SK-N-SH (cell line): ENCODE data around the gene EIF4E2. TPM values are rescaled to one million over a fixed set of nuclear protein-coding genes. Genes with fewer than 3 reads are reported as not detected.

Experiments
- CTCF ChIA-PET: fragments of 300-600, 350-600 bp; formaldehyde crosslinking; extraction: SDS; loops from one replicate; lab custom pipeline; 2021; lab: Yijun Ruan, JAX
- POLR2A ChIA-PET: fragments of 350-600 bp; sonication (Branson Sonifier 250); formaldehyde crosslinking; extraction: SDS; loops from one replicate; lab custom pipeline; 2020; ENCODE audit warnings: antibody characterized with exemption, inconsistent platforms; lab: Yijun Ruan, JAX
- DNase-seq: peaks from one replicate; pipeline ENCODE4 v3.0.0; 2012
- H2AFZ ChIP-seq: fragments of 200-600 bp; sonication (generic); 2 replicates; pipeline ENCODE4 v1.8.1; 2016; ENCODE audit warnings: antibody characterized with exemption, mild to moderate bottlenecking, low read depth
- H3F3A ChIP-seq: fragments of 200-600 bp; sonication (generic); replicated peaks from 2 replicates; pipeline ENCODE3; 2016; ENCODE audit warnings: antibody characterized with exemption, mild to moderate bottlenecking; ENCODE audit not compliant: insufficient read depth
- H3K27ac ChIP-seq, 2 experiments: fragments of 200-500 bp in 1 of 2; fragments of 200-600 bp in 1 of 2; sonication (Bioruptor generic) in 1 of 2; sonication (generic), shearing (Covaris generic) in 1 of 2; 2 replicates each; pipeline versions ENCODE4 v1.5.1 to v1.6.1; 2014 to 2016; ENCODE audit warnings: low read depth in 2 of 2, inconsistent platforms in 1 of 2, low read length in 1 of 2, mild to moderate bottlenecking in 1 of 2, mixed read lengths in 1 of 2
- H3K27me3 ChIP-seq: fragments of 200-600 bp; sonication (generic), shearing (Covaris generic); 2 replicates; pipeline ENCODE4 v1.6.1; 2016; ENCODE audit warnings: mixed run types; ENCODE audit not compliant: insufficient read depth
- H3K36me3 ChIP-seq, 2 experiments: fragments of 200-500 bp in 1 of 2; fragments of 200-600 bp in 1 of 2; sonication (Bioruptor generic) in 1 of 2; sonication (generic) in 1 of 2; replicated peaks in 1 of 2; 2 replicates each; pipeline versions ENCODE3 to v1.5.1; 2014 to 2016; ENCODE audit warnings: low read length in 1 of 2, mild to moderate bottlenecking in 1 of 2; ENCODE audit not compliant: insufficient read depth in 2 of 2, control insufficient read depth in 1 of 2
- H3K4me1 ChIP-seq, 2 experiments: fragments of 200-500 bp in 1 of 2; fragments of 200-600 bp in 1 of 2; sonication (Bioruptor generic) in 1 of 2; sonication (generic), shearing (Covaris generic) in 1 of 2; 2 replicates each; pipeline versions ENCODE4 v1.5.1 to v1.6.1; 2014 to 2016; ENCODE audit warnings: low read depth in 1 of 2, low read length in 1 of 2, mixed run types in 1 of 2; ENCODE audit not compliant: insufficient read depth in 2 of 2, control insufficient read depth in 1 of 2
- H3K4me2 ChIP-seq: fragments of 200-600 bp; sonication (generic), shearing (Covaris generic); 2 replicates; pipeline ENCODE4 v1.6.1; 2017; ENCODE audit warnings: mixed run types
- H3K4me3 ChIP-seq, 2 experiments: fragments of 200-500 bp in 1 of 2; fragments of 200-600 bp in 1 of 2; sonication (Bioruptor generic) in 1 of 2; sonication (generic), shearing (Covaris generic) in 1 of 2; 2 replicates each; pipeline versions ENCODE4 v1.5.1 to v1.8.1; 2014 to 2016; ENCODE audit warnings: low read depth in 2 of 2, inconsistent platforms in 1 of 2, low read length in 1 of 2, mild to moderate bottlenecking in 1 of 2, mixed read lengths in 1 of 2, moderate library complexity in 1 of 2
- H3K79me2 ChIP-seq: fragments of 200-600 bp; sonication (generic); 2 replicates; pipeline ENCODE4 v1.8.1; 2017; ENCODE audit warnings: mild to moderate bottlenecking; ENCODE audit not compliant: insufficient read depth
- H3K9ac ChIP-seq: fragments of 200-600 bp; sonication (generic); 2 replicates; pipeline ENCODE4 v1.6.1; 2017; ENCODE audit warnings: mixed run types
- H3K9me2 ChIP-seq: fragments of 200-600 bp; sonication (generic); 2 replicates; pipeline ENCODE4 v1.6.1; 2017; ENCODE audit warnings: mixed run types
- H3K9me3 ChIP-seq: fragments of 200-600 bp; sonication (generic); 2 replicates; pipeline ENCODE4 v1.6.1; 2017; ENCODE audit warnings: mixed run types, mild to moderate bottlenecking, moderate library complexity
- H4K20me1 ChIP-seq: fragments of 200-600 bp; sonication (generic); 2 replicates; pipeline ENCODE4 v1.6.1; 2017; ENCODE audit warnings: mild to moderate bottlenecking, mixed run types; ENCODE audit not compliant: insufficient read depth
- FOXJ3 ChIP-seq: sonication (generic); formaldehyde crosslinking; IDR thresholded peaks from 2 replicates; pipeline ENCODE4 v1.5.1; 2020; ENCODE audit warnings: mild to moderate bottlenecking, missing genetic modification reagents
- JUND ChIP-seq: IDR thresholded peaks from 2 replicates; pipeline ENCODE4 v1.4.0; 2012
- MXI1 ChIP-seq: IDR thresholded peaks from 2 replicates; pipeline ENCODE4 v1.6.1; 2012; ENCODE audit warnings: mild to moderate bottlenecking, low read depth, low read length, improper control_type of control experiment
- RCOR1 ChIP-seq: fragments of 150-350 bp; IDR thresholded peaks from 2 replicates; pipeline ENCODE4 v1.6.1; 2017; ENCODE audit warnings: antibody characterized with exemption, low read length
- RFX5 ChIP-seq: IDR thresholded peaks from 2 replicates; pipeline ENCODE4 v1.6.1; 2012; ENCODE audit warnings: mild to moderate bottlenecking, improper control_type of control experiment, low read length
- SIN3A ChIP-seq: IDR thresholded peaks from 2 replicates; pipeline ENCODE4 v1.6.1; 2012; ENCODE audit warnings: low read depth, mild to moderate bottlenecking, low read length, moderate library complexity, borderline replicate concordance
- TEAD4 ChIP-seq: IDR thresholded peaks from 2 replicates; pipeline ENCODE4 v1.4.0; 2012; ENCODE audit warnings: mild to moderate bottlenecking, borderline replicate concordance; ENCODE audit not compliant: insufficient read depth
- YY1 ChIP-seq: IDR thresholded peaks from 2 replicates; pipeline ENCODE4 v1.4.0; 2012; ENCODE audit warnings: low read depth, mild to moderate bottlenecking
- WGBS: methylation state at CpG from one replicate; pipeline ENCODE4 v1.1.6; 2017; ENCODE audit warnings: low lambda C conversion rate; 5-methylcytosine and 5-hydroxymethylcytosine counted together
- polyA plus RNA-seq, 3 experiments: library from polyadenylated mRNA; depleted of rRNA; stranded (reverse); fragments of >200 nt; gene quantifications; 2 replicates each; pipeline ENCODE4 v1.2.3, GENCODE V29; 2012
- TF ChIP-seq, protein P1 (sequence below): fragments of 150-350 bp; IDR thresholded peaks from 2 replicates; pipeline ENCODE4 v1.6.1; 2017; ENCODE audit warnings: antibody characterized with exemption, low read length, low read depth, borderline replicate concordance
- TF ChIP-seq, protein P2 (sequence below): IDR thresholded peaks from 2 replicates; pipeline ENCODE4 v1.4.0; 2012; ENCODE audit warnings: low read depth
- TF ChIP-seq, protein P3 (sequence below): IDR thresholded peaks from 2 replicates; pipeline ENCODE4 v1.4.0; 2012; ENCODE audit warnings: low read depth, borderline replicate concordance
- TF ChIP-seq, protein P4 (sequence below): IDR thresholded peaks from 2 replicates; pipeline ENCODE4; 2012

Gene EIF4E2
- polyA plus RNA-seq, 1 of the 3 experiments (the other 2 are of a cell fraction), result 29.1 TPM

DNA sequence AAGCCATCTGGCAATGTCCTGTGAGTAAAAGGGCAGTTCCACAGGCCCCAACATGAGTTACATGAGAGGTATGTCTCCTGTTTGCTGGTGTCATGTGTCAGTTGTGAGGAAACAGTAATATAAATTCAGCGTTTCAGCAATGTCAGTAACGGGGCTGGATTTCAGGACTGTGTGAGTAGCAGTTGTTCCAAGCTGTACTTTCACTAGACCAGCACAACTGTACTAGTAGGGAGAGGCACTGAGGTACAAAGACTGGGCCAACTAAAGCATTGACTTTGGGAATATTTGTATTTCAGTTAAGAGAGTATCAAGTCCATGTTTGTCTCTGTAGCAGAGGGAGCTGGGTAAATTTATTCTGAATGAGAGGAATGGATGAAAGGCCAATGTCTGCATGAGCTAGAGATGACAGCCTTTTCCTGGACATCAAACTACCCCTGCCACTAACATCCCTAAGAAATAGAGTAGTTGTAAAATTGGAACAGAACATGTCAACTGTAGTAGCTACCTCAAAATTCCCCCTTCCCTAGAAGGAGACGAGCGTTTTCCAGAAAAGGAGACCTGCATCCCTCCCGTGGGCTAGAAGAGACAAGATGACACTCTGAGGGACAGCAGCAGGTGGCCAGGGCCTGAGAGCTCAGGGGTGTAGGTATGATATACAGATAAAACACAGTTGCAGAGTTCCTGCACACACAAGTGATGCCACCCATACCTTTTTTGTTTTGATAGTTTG lies 24.4 kb downstream of the EIF4E2 start:
- H3K36me3 ChIP-seq, result peaks cover 39 to 48% of the 10 kb centered on the region in 2 experiments
- H3F3A ChIP-seq, result no peaks in the 10 kb centered on the region
- H2AFZ ChIP-seq, result no peak overlapping the region
- no peaks in the 10 kb centered on the region for H3K79me2 ChIP-seq
- 88% methylated on average over 5 of the region's 5 CpGs for WGBS
- ChIA-PET POLR2A (no interaction called here), CTCF (no interaction called here)
- no peaks in the 10 kb centered on the region for H3K9me3 ChIP-seq
- no peak for DNase-seq
- TF ChIP-seq FOXJ3 (CRISPR knock-in tag), result no peak
- TF ChIP-seq YY1, result no peak
- TF ChIP-seq, protein P1, sequence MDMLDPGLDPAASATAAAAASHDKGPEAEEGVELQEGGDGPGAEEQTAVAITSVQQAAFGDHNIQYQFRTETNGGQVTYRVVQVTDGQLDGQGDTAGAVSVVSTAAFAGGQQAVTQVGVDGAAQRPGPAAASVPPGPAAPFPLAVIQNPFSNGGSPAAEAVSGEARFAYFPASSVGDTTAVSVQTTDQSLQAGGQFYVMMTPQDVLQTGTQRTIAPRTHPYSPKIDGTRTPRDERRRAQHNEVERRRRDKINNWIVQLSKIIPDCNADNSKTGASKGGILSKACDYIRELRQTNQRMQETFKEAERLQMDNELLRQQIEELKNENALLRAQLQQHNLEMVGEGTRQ, result no peak
- TF ChIP-seq RCOR1, result no peak
- TF ChIP-seq, protein P2, sequence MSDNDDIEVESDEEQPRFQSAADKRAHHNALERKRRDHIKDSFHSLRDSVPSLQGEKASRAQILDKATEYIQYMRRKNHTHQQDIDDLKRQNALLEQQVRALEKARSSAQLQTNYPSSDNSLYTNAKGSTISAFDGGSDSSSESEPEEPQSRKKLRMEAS, result no peak
- TF ChIP-seq JUND, result no peak
- no peak for TF ChIP-seq RFX5
- TF ChIP-seq SIN3A, result no peak
- TF ChIP-seq, protein P3, sequence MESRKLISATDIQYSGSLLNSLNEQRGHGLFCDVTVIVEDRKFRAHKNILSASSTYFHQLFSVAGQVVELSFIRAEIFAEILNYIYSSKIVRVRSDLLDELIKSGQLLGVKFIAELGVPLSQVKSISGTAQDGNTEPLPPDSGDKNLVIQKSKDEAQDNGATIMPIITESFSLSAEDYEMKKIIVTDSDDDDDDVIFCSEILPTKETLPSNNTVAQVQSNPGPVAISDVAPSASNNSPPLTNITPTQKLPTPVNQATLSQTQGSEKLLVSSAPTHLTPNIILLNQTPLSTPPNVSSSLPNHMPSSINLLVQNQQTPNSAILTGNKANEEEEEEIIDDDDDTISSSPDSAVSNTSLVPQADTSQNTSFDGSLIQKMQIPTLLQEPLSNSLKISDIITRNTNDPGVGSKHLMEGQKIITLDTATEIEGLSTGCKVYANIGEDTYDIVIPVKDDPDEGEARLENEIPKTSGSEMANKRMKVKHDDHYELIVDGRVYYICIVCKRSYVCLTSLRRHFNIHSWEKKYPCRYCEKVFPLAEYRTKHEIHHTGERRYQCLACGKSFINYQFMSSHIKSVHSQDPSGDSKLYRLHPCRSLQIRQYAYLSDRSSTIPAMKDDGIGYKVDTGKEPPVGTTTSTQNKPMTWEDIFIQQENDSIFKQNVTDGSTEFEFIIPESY, result no peak
- TF ChIP-seq, protein P4, sequence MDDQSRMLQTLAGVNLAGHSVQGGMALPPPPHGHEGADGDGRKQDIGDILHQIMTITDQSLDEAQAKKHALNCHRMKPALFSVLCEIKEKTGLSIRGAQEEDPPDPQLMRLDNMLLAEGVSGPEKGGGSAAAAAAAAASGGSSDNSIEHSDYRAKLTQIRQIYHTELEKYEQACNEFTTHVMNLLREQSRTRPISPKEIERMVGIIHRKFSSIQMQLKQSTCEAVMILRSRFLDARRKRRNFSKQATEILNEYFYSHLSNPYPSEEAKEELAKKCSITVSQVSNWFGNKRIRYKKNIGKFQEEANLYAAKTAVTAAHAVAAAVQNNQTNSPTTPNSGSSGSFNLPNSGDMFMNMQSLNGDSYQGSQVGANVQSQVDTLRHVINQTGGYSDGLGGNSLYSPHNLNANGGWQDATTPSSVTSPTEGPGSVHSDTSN, result no peak
- TF ChIP-seq TEAD4, result no peak
- H3K27me3 ChIP-seq, result no peaks in the 10 kb centered on the region
- H3K4me2 ChIP-seq, result no peak overlapping the region
- no peaks in the 10 kb centered on the region for H3K9me2 ChIP-seq
- no peak overlapping the region for H3K9ac ChIP-seq
- H3K4me1 ChIP-seq, result 0 out of 4 replicates have a peak, but pooled peaks cover 0 to 4% of the 10 kb centered on the region in 2 experiments
- H3K4me3 ChIP-seq, result no peak overlapping the region
- no peak overlapping the region for H3K27ac ChIP-seq
- H4K20me1 ChIP-seq, result no peaks in the 10 kb centered on the region

DNA sequence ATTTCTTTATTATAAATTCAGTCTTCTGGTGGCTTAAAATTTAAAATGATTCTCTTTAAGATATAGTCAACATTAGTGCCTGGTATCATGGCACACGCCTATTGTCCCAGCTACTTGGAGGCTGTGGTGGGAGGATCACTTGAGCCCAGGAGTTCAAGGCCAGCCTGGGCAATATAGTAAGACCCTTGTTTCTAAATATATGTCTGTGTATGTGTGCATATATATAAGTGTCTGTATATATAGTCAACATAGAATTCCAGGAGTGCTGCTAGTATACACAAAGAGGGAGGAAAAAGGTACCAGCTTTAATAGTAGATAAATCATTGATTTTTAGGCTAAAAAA lies 24.9 kb downstream of the EIF4E2 start:
- Histone ChIP-seq H3K79me2 (no peaks in the 10 kb centered on the region), H2AFZ (no peak overlapping the region), H3K27ac (no peak overlapping the region), H3K4me2 (no peak overlapping the region), H3K4me3 (no peak overlapping the region), H3K27me3 (no peaks in the 10 kb centered on the region), H3K9ac (no peak overlapping the region), H3K36me3 (peaks cover 34 to 45% of the 10 kb centered on the region in 2 experiments), H3K9me2 (no peaks in the 10 kb centered on the region), H4K20me1 (no peaks in the 10 kb centered on the region), H3K9me3 (no peaks in the 10 kb centered on the region), H3F3A (no peaks in the 10 kb centered on the region), H3K4me1 (0 out of 4 replicates have a peak, but pooled peaks cover 0 to 4% of the 10 kb centered on the region in 2 experiments)
- DNase-seq, result no peak
- TF ChIP-seq, protein P4, result no peak
- no peak for TF ChIP-seq MXI1
- ChIA-PET POLR2A (no interaction called here), CTCF (no interaction called here)
- 96% methylated on average over 1 of the region's 1 CpG for WGBS
